Measurements from ENCODE around the gene TMEM242.
A peak's percentile ranks its signal among the peaks of the same experiment; 100 is the strongest.

The TMEM242 gene

GRCh38 chr6:157287247-157287850, 36.0 kb downstream of the TMEM242 start:
- DNase-seq, result no peak

- DNase-seq, result no peak
Measured at GRCh38 chr6:157285422-157285779, 37.9 kb downstream of the TMEM242 start.

DNA sequence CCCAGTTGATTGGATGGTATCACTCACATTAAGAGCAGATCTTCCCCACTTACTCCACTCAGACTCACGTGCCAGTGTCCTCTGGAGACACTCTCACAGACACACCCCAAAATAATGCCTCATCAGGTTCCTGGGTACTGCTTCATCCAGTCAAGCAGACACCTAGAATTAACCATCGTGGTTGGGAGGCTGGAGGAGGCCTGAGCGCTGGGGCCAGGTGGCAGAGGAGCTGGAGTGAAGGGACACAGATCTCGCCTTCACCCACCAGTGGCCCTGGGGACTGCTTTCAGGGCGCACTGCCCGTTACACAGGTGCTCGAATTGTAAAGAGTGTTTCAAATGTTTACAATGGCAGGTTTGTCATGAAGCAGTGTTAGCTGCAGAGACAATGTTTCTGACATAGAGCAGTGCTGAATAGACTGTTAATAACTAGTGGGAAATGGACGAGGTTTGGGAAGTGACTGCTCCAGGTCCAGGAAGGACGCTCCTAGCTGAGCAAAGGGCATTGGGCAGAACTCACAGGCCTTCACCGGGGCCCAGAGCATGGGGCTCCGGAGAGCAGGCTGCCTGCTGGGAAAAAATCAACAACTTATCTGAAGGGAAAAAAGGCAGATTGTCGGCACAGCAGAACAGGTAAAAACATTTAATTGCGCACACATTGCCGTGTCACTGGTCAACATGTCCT, 38.4 kb downstream of the TMEM242 start:
- DNase-seq, result no peak

- DNase-seq, result no peak
Measured at GRCh38 chr6:157283900-157284737, 39.2 kb downstream of the TMEM242 start.

DNA sequence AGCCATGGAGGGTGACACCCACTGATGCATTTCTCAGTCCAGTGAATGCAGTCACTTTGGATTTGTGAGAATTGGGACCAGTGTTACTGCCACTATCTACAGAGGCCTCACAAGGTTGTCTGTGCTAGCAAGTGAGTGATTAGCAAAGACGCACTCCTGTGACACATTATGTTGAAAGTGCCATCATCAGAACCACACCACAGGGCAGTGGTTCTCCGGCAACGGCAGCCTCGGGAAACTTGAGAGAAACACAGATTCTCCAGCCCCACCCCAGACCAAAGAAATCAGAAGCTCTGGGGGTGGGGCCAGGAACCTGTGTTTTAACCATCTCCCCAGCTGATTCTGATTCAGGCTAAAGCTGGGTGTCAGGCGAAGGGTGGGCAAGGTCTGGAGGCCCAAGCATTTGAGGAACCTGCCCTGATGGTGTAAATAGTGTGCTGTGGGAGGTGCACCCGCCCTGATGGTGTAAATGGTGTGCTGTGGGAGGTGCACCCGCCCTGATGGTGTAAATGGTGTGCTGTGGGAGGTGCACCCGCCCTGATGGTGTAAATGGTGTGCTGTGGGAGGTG, 39.9 kb downstream of the TMEM242 start:
- DNase-seq, result no peak

DNA sequence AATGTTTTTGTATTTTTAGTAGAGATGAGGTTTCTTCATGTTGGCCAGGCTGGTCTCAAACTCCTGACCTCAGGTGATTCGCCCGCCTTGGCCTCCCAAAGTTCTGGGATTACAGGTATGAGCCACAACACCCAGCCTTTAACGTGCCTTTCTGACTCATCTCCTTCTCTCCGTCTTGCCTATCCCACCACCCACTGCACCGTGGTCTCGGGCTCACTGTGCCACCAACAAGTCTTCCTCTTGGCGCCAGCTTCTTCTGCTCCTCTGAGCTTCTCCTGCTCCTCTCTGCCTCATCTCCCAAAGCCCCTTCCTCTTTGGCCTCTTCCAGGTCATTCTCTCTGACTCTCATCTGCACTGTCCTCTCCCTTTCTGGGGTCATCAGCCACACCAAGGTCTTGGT, 41.0 kb downstream of the TMEM242 start:
- DNase-seq, result no peak

- DNase-seq, result no peak
Measured at GRCh38 chr6:157281570-157281969, 41.7 kb downstream of the TMEM242 start.

DNA sequence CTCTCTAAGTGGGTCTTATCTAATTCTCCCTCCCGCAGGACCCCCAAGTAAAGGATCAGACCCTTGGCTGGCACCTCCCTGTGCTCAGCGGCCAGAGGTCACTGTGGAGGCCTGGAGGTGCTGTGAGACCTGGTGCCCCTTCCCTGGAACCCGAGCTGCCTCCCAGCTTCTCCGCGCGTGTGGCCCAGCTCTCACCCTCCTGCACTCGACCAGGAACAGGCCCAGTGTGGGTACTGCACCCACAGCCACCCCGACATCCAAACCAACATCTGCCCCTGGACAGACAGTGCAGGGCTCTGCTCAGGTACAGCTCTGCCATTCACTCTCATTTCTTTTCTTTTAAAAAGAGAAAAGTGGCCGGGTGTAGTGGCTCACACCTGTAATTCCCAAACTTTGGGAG, 42.4 kb downstream of the TMEM242 start:
- DNase-seq, result no peak

GRCh38 chr6:157280157-157280556, 43.2 kb downstream of the TMEM242 start:
- DNase-seq, result no peak

- no peak for DNase-seq
Measured at GRCh38 chr6:157278171-157278570, 45.1 kb downstream of the TMEM242 start.

GRCh38 chr6:157276731-157277130, 46.6 kb downstream of the TMEM242 start:
- no peak for DNase-seq

DNA sequence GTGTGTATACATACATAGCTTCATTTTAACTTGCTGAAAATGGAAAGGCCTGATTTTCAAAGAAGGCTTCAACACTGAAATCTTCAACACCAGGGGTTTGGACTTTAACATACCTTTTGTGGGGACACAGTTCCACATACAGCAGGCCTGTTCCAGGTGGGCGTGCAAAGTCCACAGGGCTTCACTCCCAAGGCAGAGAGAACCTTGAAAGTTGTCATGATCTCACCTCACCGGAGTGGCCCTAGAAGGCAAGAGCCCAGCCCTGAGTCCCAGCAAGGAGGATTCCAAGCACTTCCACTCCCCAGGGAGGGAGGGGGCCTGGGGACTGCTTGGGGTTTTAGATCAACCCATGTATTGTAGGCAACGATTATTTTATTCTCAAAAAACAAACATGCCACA, 47.2 kb downstream of the TMEM242 start:
- DNase-seq, result no peak

GRCh38 chr6:157274471-157275226, 48.7 kb downstream of the TMEM242 start:
- peak; percentile 74 for DNase-seq

- peak; percentile 44 for DNase-seq
Measured at GRCh38 chr6:157273756-157274470, 49.4 kb downstream of the TMEM242 start.

DNA sequence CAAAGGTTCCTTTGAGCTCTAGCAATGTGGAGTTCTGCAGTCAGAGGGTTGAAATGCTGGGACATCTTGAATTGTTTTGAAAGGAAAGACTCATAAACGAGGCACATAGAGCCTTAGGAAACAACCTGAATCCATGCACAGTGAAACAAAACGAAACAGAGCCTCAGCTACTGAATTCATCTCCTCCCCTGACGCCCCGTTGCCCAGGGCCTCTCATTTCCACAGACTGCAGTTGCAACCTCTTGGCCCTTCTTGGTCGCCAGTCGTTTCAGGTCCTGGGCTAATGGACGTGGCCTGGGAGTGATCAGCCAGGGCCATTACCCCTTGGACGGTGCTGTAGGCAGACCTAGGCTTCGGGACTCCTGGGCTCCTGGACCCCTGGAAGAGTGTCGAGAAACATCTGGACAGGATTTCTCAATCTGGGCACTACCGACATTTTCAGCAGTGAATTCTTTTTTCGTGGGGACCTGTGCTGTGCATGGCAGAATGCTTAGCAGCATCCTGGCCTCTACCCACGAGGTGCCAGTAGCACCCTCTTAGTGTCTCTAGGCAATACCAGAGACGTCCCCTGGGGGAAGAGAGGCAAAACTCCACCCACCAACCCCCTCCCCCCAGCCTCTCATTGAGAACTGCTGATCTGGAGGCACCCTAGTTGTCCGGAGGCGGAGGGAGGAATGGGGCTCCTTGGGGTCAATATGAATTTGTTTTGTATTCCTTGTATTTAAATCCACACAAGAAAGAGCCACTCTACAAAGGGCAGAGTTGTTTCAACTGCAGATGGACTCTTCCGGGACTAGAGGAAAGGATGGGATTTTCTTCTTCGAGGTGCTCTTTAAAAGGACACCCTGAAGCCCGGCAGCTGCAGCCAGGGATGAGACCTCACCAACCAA, 50.2 kb downstream of the TMEM242 start:
- DNase-seq, result peak; percentile 6

- DNase-seq, result no peak
Measured at GRCh38 chr6:157272372-157272771, 50.9 kb downstream of the TMEM242 start.

GRCh38 chr6:157271911-157272310, 51.4 kb downstream of the TMEM242 start:
- no peak for DNase-seq

- no peak for DNase-seq
Measured at GRCh38 chr6:157271441-157271840, 51.9 kb downstream of the TMEM242 start.

DNA sequence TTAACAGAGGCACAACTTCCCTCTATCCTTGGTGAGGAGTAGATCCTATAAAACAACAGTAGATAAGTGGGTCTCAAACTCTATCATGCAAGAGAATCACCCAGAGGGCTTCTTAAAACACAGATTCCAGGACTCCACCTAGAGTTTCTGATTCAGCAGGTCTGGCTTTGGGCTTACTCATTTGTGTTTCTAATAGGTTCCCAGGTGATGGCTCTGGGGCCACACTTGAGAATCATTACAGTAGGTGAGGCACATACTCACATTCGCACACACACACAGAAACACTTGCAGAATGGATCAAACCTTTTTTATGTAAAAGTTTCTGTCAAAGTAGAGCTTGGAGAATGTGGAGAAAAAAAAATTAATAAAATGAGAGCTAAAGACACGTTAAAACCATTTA, 52.4 kb downstream of the TMEM242 start:
- DNase-seq, result no peak

DNA sequence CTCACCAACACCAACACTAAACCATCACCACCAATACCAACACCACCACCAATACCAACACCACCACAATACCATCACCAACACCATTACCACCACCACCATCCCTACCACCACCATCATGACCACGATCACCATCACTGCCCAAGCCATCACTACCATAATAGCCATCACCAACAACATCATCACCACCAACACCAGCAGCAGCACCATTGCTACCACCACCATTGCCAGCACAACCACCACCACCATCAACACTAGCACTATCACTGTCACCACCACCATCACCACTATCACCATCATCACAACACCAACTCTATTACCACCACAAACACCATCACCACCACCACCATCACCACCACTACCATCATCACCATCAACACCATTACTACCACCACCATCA, 53.0 kb downstream of the TMEM242 start:
- DNase-seq, result no peak

GRCh38 chr6:157269261-157269794, 54.0 kb downstream of the TMEM242 start:
- no peak for DNase-seq

All from activated CD4-positive, alpha-beta T cell treated with anti-CD3 and anti-CD28 coated beads, Interleukin-2, amount 50 U/mL, for 16 hours (primary cell).